Psoas muscle (tissue), 8 donors: ENCODE data around the gene GLT1D1. TPM values are rescaled to one million over a fixed set of nuclear protein-coding genes. Genes with fewer than 3 reads are reported as not detected.

Experiments
- ATAC-seq, 4 donors: fragments of 200-7000 bp; cut with Tn5 transposase; one replicate each; pipeline ENCODE4 v1.9.1; 2020; ENCODE audit warnings: moderate library complexity in 3 of 4, mild to moderate bottlenecking in 2 of 4
- DNase-seq, 2 donors: peaks; one replicate each; pipeline ENCODE4 v3.0.0-alpha.2; 2020
- H3K27ac ChIP-seq: fragments of 200-600 bp; one replicate; pipeline ENCODE4 v1.8.0; 2022
- H3K27me3 ChIP-seq, 3 donors: fragments of 200-600 bp in 1 of 3; one replicate each; pipeline versions ENCODE4 v1.6.1 to v1.8.0; 2013 to 2022; ENCODE audit warnings: low read length in 2 of 3, mild to moderate bottlenecking in 2 of 3, moderate library complexity in 1 of 3; ENCODE audit not compliant: insufficient read depth in 3 of 3
- H3K36me3 ChIP-seq, 2 donors: fragments of 200-600 bp in 1 of 2; one replicate each; pipeline versions ENCODE4 v1.6.1 to v1.8.0; 2013 to 2022; ENCODE audit warnings: low read depth in 1 of 2, mild to moderate bottlenecking in 1 of 2, moderate library complexity in 1 of 2; ENCODE audit not compliant: insufficient read depth in 1 of 2
- H3K4me1 ChIP-seq: fragments of 200-600 bp; one replicate; pipeline ENCODE4 v1.8.0; 2022
- H3K4me3 ChIP-seq: fragments of 200-600 bp; one replicate; pipeline ENCODE4 v1.8.0; 2022; ENCODE audit warnings: mild to moderate bottlenecking
- H3K9me3 ChIP-seq: fragments of 200-600 bp; one replicate; pipeline ENCODE4 v1.8.0; 2022
- CTCF ChIP-seq: fragments of 200-600 bp; IDR thresholded peaks from one replicate; pipeline ENCODE4 v1.8.0; 2022; ENCODE audit warnings: antibody characterized with exemption
- WGBS, 3 donors: extraction: QIAGEN DNeasy Blood & Tissue Kit; methylation state at CpG; one replicate each; pipeline versions ENCODE4 v1.1.6 to v1.1.7; 2013; 5-methylcytosine and 5-hydroxymethylcytosine counted together
- intact Hi-C, 2 donors: fragments of 100-400 bp; cut with DNase I; formaldehyde crosslinking; loops; one replicate each; pipeline versions ENCODE4 v1.11.0 to v1.14.2; 2022
- polyA plus RNA-seq, 3 donors: library from polyadenylated mRNA; stranded (reverse); fragments of 200-250 nt; gene quantifications; one replicate each; pipeline ENCODE4 v1.2.3, GENCODE V29; 2013
- total RNA-seq, 4 donors: library from RNA; stranded (reverse); fragmentation: NEBNext Ultra II Directional in 2 of 4; extraction: Animal tissue kit (Norgen Biotek cat#: 25700) in 2 of 4; gene quantifications; one replicate each; pipeline versions ENCODE4 v1.2.1 to v1.2.4, GENCODE V29; 2021 to 2023
- donor health status: healthy with polysubstance abuse.
- donor health status: DM: no; HTN: no; CAD: no; lungs with moderate emphysema.
- donor health status: Bipolar disorder and iron deficiency.
- donor health status: healthy.
- donor health status: DM: yes; HTN: yes; CAD: no.
- donor health status: DM: no; HTN: no; CAD: no.
- donor health status: DM: no; HTN: no; CAD: no.
- donor health status: DM: yes; HTN: yes; CAD: no.

The GLT1D1 gene
- total and polyA plus RNA-seq, 7 donors = 0.32 to 3.1 (median 0.95) TPM

- TF ChIP-seq CTCF = no peak
- intact Hi-C loops = no loop called here
- ATAC-seq (no peak), DNase-seq (no peak)
- no peak overlapping the region for H3K27ac ChIP-seq
- no peaks in the 10 kb centered on the region for H3K9me3 ChIP-seq
- H3K4me3 ChIP-seq = no peak overlapping the region
- 63 to 70% (median 65%) methylated on average over 11 of the region's 11 CpGs for WGBS, 3 donors
- H3K27me3 ChIP-seq = no peaks in the 10 kb centered on the region
- no peaks in the 10 kb centered on the region for H3K36me3 ChIP-seq
- no peaks in the 10 kb centered on the region for H3K4me1 ChIP-seq
Observed at GRCh38 chr12:128942960-128943477, 89.7 kb downstream of the GLT1D1 start.

GRCh38 chr12:128944956-128945355 lies 91.7 kb downstream of the GLT1D1 start:
- Histone ChIP-seq H3K27me3 (no peaks in the 10 kb centered on the region), H3K27ac (no peak overlapping the region), H3K4me1 (no peaks in the 10 kb centered on the region), H3K4me3 (no peak overlapping the region), H3K9me3 (no peaks in the 10 kb centered on the region), H3K36me3 (no peaks in the 10 kb centered on the region)
- intact Hi-C loops = no loop called here
- ATAC-seq (no peak), DNase-seq (no peak)
- no peak for TF ChIP-seq CTCF
- 94 to 95% (median 95%) methylated on average over 27 of the region's 27 CpGs for WGBS, 3 donors

GRCh38 chr12:128947209-128947608 lies 93.9 kb downstream of the GLT1D1 start:
- intact Hi-C loops = no loop called here
- Histone ChIP-seq H3K9me3 (no peaks in the 10 kb centered on the region), H3K4me3 (no peak overlapping the region), H3K27me3 (no peaks in the 10 kb centered on the region), H3K27ac (no peak overlapping the region), H3K36me3 (no peaks in the 10 kb centered on the region), H3K4me1 (no peaks in the 10 kb centered on the region)
- DNase-seq (no peak), ATAC-seq (no peak)
- WGBS, 3 donors = 28 to 36% (median 32%) methylated on average over 10 of the region's 10 CpGs
- no peak for TF ChIP-seq CTCF

- no peak for ATAC-seq
- TF ChIP-seq CTCF = no peak
- 76 to 81% (median 80%) methylated on average over 5 of the region's 5 CpGs for WGBS, 3 donors
- H3K4me1 ChIP-seq = no peaks in the 10 kb centered on the region
- no peaks in the 10 kb centered on the region for H3K27me3 ChIP-seq
- intact Hi-C loops = no loop called here
- H3K36me3 ChIP-seq = no peaks in the 10 kb centered on the region
- no peak for DNase-seq
- no peaks in the 10 kb centered on the region for H3K9me3 ChIP-seq
- H3K4me3 ChIP-seq = no peak overlapping the region
- no peak overlapping the region for H3K27ac ChIP-seq
Observed at GRCh38 chr12:128949086-128949485, 95.8 kb downstream of the GLT1D1 start.

- no peaks in the 10 kb centered on the region for H3K9me3 ChIP-seq
- intact Hi-C loops = loop anchor here in 1 of 2 donors (10.0 kb wide), 1 partner anchor 177 kb away; no protein-coding TSS in a partner anchor
- no peak for ATAC-seq
- DNase-seq = no peak
- H3K27me3 ChIP-seq = peaks cover 0 to 4% (median 0%) of the 10 kb centered on the region in 3 donors
- no peaks in the 10 kb centered on the region for H3K4me1 ChIP-seq
- no peak overlapping the region for H3K4me3 ChIP-seq
- H3K27ac ChIP-seq = no peak overlapping the region
- no peaks in the 10 kb centered on the region for H3K36me3 ChIP-seq
- 80 to 82% (median 81%) methylated on average over 13 of the region's 13 CpGs for WGBS, 3 donors
- TF ChIP-seq CTCF = no peak
Observed at GRCh38 chr12:128951448-128951847, 98.2 kb downstream of the GLT1D1 start.
